Neutrophil (primary cell): ENCODE results near the gene SLC25A18.

Experiments used
- H3K27ac ChIP-seq: fragments of 200-600 bp; sonication (generic); 2 replicates; pipeline ENCODE4 v1.5.1; 2016; ENCODE audit warnings: mild to moderate bottlenecking, moderate library complexity
- H3K27me3 ChIP-seq: fragments of 200-600 bp; sonication (generic); 2 replicates; pipeline ENCODE4 v1.6.0; 2016; ENCODE audit warnings: mild to moderate bottlenecking
- H3K36me3 ChIP-seq: fragments of 200-600 bp; sonication (generic); 2 replicates; pipeline ENCODE4 v1.5.1; 2017
- H3K4me1 ChIP-seq, 2 experiments: fragments of 200-600 bp in 1 of 2; sonication (generic) in 1 of 2; 1 replicate in 1 of 2; 2 replicates in 1 of 2; pipeline versions ENCODE4 v1.5.1 to v1.6.1; 2013 to 2016; ENCODE audit warnings: low read depth in 1 of 2, low read length in 1 of 2, mild to moderate bottlenecking in 1 of 2, moderate library complexity in 1 of 2; ENCODE audit not compliant: control insufficient read depth in 1 of 2, insufficient read depth in 1 of 2
- H3K4me3 ChIP-seq, 2 experiments: fragments of 200-600 bp in 1 of 2; sonication (generic) in 1 of 2; 1 replicate in 1 of 2; 2 replicates in 1 of 2; pipeline ENCODE4 v1.5.1; 2013 to 2016; ENCODE audit warnings: low read depth in 1 of 2, low read length in 1 of 2, mild to moderate bottlenecking in 1 of 2, moderate library complexity in 1 of 2
- H3K9me3 ChIP-seq: fragments of 200-600 bp; sonication (generic); 2 replicates; pipeline ENCODE4 v1.5.1; 2016
- TF ChIP-seq, protein P1 (sequence below): fragments of 200-600 bp; sonication (generic); IDR thresholded peaks from 2 replicates; pipeline ENCODE4 v1.5.1; 2016; ENCODE audit warnings: antibody characterized with exemption

The SLC25A18 gene

DNA sequence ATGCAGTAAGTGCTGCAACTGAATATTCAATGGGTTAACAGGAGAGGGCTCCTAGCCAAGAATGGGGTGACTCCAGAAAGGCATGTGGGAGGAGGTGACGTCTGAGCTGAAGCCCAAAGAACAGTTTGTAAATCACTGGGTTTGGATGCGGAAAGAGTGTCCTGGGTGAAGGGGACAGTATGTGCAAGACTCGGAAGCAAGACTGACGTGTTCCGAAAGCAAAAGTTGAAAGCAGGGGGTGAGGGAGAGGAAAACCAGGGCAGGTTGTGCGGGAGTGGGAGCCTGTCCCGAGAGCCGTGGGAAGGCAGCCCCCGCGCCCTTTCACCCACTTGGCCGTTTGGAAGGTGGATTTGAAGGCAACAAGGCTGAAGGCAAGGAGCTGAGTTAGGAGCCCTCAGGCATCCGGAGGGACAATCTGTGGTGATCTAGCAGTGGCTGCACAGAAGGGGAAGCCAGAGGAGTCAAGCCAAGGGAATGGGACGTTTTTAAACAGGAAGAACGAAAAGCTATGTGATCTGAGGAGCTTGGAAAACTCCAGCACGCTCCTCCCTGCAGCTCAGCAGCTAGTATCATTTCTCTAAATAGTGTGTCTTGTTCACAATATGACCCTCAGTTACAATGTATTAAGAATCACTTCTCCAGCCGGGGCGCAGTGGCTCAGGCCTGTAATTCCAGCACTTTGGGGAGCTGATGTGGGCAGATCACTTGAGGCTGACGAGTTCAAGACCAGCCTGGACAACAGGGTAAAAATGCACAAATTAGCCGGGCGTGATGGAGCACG is 7.7 kb downstream of the SLC25A18 start:
- Histone ChIP-seq H3K27me3 (no peaks in the 10 kb centered on the region), H3K4me1 (no peaks in the 10 kb centered on the region), H3K36me3 (no peaks in the 10 kb centered on the region), H3K4me3 (no peak overlapping the region), H3K27ac (no peak overlapping the region), H3K9me3 (no peaks in the 10 kb centered on the region)
- TF ChIP-seq, protein P1, sequence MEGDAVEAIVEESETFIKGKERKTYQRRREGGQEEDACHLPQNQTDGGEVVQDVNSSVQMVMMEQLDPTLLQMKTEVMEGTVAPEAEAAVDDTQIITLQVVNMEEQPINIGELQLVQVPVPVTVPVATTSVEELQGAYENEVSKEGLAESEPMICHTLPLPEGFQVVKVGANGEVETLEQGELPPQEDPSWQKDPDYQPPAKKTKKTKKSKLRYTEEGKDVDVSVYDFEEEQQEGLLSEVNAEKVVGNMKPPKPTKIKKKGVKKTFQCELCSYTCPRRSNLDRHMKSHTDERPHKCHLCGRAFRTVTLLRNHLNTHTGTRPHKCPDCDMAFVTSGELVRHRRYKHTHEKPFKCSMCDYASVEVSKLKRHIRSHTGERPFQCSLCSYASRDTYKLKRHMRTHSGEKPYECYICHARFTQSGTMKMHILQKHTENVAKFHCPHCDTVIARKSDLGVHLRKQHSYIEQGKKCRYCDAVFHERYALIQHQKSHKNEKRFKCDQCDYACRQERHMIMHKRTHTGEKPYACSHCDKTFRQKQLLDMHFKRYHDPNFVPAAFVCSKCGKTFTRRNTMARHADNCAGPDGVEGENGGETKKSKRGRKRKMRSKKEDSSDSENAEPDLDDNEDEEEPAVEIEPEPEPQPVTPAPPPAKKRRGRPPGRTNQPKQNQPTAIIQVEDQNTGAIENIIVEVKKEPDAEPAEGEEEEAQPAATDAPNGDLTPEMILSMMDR, result no peak

DNA sequence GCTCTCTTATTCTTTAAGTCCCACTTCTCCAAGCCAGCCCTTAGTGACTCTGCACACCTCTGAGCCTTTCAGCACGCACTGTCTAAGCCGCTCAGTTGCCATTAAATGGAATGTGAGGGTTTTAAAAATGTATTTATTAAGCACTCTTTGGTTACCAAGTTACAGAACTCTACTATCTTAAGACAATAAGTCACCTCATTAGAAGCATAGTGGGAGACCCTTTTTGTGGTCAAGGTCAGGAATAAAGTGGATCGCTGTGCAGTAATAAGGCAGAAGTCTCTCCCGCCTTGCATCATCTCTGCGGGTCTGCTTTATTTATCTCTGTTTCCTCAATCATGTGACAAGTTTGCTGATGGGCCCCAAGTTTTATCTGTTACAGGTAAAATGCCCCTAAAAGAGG is 11.9 kb downstream of the SLC25A18 start:
- Histone ChIP-seq H3K36me3 (no peaks in the 10 kb centered on the region), H3K9me3 (no peaks in the 10 kb centered on the region), H3K27ac (no peak overlapping the region), H3K27me3 (no peaks in the 10 kb centered on the region), H3K4me3 (no peak overlapping the region), H3K4me1 (no peaks in the 10 kb centered on the region)
- TF ChIP-seq, protein P1, result no peak

DNA sequence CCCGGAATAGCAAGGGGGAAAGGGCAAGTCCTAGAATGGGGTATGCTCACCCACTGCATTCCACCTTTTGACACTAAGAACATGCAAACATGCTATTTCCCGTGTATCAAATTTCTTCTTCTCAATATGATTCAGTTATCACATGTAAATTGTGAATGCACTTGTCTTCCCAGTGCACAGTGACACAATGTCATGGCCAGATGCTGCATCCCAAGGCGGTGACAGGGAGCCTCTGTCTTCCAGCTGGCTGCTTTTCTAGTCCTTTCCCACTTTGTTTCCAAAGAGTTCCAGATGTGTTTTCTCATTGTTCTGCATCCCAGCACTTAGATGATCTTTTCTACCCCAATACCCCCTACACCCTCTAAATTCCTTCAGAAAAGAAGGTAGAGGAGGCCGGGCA is 12.4 kb downstream of the SLC25A18 start:
- H3K36me3 ChIP-seq, result no peaks in the 10 kb centered on the region
- no peaks in the 10 kb centered on the region for H3K4me1 ChIP-seq
- TF ChIP-seq, protein P1, result no peak
- no peak overlapping the region for H3K27ac ChIP-seq
- H3K9me3 ChIP-seq, result no peaks in the 10 kb centered on the region
- no peaks in the 10 kb centered on the region for H3K27me3 ChIP-seq
- H3K4me3 ChIP-seq, result no peak overlapping the region

DNA sequence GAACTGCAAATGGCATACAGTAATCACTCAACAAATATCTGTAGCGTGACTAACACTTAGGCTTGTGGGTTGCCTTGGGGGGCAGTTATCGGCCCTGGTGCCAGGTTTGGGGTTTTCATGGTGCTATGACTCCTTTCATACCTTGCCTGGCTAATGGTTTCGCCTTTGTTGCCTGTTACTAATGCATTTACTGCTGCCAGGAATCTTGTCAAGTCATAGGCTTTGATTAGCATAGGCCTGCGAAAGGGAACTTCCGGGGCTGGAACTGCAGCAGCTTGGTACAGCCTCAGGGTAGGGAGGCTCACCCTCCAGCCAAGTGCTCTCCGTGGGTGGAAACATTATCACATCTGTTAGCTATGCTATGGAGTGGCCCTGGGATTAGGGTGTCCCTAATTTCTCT is 13.2 kb downstream of the SLC25A18 start:
- no peaks in the 10 kb centered on the region for H3K27me3 ChIP-seq
- TF ChIP-seq, protein P1, result no peak
- H3K4me3 ChIP-seq, result no peak overlapping the region
- no peak overlapping the region for H3K27ac ChIP-seq
- no peaks in the 10 kb centered on the region for H3K4me1 ChIP-seq
- no peaks in the 10 kb centered on the region for H3K36me3 ChIP-seq
- H3K9me3 ChIP-seq, result no peaks in the 10 kb centered on the region

DNA sequence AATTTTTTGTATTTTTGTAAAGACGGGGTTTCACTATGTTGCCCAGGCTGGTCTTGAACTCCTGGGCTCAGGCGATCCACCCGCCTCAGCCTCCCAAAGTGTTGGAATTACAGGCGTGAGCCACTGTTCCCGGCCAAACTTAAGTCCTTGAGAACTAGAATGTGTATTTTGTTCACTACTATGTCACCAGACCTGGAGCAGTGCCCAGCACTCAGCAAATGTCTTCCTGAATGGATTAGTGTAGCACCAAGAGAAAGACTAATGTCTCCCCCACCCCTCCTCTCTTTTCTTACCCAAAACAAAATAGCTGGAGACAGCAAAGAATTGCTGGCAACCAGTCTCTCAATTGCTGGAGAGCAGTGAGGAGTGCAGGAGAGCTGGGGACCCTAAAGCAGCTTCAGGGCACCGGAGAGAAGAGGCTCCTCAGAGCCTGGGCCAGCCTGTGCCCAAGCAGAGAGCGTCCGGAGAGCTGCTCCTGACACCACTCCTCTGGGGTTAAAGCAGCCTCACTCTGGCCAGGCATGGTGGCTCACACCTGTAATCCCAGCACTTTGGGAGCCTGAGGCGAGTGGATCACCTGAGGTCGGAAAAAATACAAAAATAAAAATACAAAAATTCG is 14.9 kb downstream of the SLC25A18 start:
- no peaks in the 10 kb centered on the region for H3K4me1 ChIP-seq
- H3K27me3 ChIP-seq, result no peaks in the 10 kb centered on the region
- H3K9me3 ChIP-seq, result no peaks in the 10 kb centered on the region
- no peak overlapping the region for H3K4me3 ChIP-seq
- no peak overlapping the region for H3K27ac ChIP-seq
- TF ChIP-seq, protein P1, result no peak
- H3K36me3 ChIP-seq, result no peaks in the 10 kb centered on the region
